Mammary epithelial cell (primary cell): ENCODE measurements around the gene DBNDD1.

Source experiments
- EZH2 ChIP-seq: IDR thresholded peaks from 2 replicates; pipeline ENCODE4 v1.6.1; 2012; ENCODE audit warnings: low read length, inconsistent platforms, borderline replicate concordance
- TF ChIP-seq, protein P1 (sequence below), 2 donors: IDR thresholded peaks in 1 of 2; conservative IDR thresholded peaks in 1 of 2; 2 replicates each; pipeline ENCODE4 v1.5.1; 2011 to 2012; ENCODE audit warnings: inconsistent platforms in 2 of 2, low read length in 2 of 2, mild to moderate bottlenecking in 2 of 2, control low read depth in 1 of 2, low read depth in 1 of 2; ENCODE audit not compliant: insufficient read depth in 1 of 2; ENCODE audit errors: extremely low read depth in 1 of 2

DNA sequence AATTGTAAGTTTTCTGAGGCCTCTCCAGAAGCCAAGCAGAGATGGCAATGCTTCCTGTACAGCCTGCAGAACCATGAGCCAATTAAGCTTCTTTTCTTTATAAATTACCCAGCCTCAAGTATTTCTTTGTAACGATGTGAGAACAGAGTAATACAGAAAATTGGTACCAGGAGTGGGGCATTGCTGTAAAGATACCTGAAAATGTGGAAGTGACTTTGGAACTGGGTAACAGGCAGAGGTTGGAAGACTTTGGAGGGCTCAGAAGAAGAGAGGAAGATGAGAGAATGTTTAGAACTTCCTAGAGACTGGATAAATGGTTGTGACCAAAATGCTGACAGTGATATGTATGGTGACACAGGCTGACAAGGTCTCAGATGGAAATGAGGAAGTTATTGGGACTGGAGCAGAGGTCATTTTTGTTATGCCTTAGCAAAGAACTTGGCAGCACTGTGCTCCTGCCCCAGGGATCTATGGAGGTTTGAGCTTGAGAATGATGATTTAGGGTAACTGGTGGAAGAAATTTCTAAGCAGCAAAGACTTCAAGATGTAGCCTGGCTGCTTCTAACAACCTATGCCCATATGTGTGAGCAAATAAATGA, 34.7 kb upstream of the DBNDD1 start:
- TF ChIP-seq, protein P1, sequence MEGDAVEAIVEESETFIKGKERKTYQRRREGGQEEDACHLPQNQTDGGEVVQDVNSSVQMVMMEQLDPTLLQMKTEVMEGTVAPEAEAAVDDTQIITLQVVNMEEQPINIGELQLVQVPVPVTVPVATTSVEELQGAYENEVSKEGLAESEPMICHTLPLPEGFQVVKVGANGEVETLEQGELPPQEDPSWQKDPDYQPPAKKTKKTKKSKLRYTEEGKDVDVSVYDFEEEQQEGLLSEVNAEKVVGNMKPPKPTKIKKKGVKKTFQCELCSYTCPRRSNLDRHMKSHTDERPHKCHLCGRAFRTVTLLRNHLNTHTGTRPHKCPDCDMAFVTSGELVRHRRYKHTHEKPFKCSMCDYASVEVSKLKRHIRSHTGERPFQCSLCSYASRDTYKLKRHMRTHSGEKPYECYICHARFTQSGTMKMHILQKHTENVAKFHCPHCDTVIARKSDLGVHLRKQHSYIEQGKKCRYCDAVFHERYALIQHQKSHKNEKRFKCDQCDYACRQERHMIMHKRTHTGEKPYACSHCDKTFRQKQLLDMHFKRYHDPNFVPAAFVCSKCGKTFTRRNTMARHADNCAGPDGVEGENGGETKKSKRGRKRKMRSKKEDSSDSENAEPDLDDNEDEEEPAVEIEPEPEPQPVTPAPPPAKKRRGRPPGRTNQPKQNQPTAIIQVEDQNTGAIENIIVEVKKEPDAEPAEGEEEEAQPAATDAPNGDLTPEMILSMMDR (conservative IDR thresholded peaks at IDR 0.05 in 1 of 2, IDR thresholded peaks at IDR 0.05 in 1 of 2; ENCODE audit: extremely low read depth in 1 of 2, insufficient read depth in 1 of 2, low read depth in 1 of 2, low read length in 2 of 2), result no peak
- no peak for TF ChIP-seq EZH2
